Prostate gland (tissue), 2 donors: ENCODE measurements around the gene KCTD1.

Source experiments
- CTCF ChIP-seq, 4 experiments: fragments of 200-600 bp in 2 of 4; fragments of 450-650 bp in 2 of 4; sonication (generic) in 2 of 4; IDR thresholded peaks; 1 replicate in 3 of 4; 2 replicates in 1 of 4; pipeline ENCODE4 v1.5.1; 2016 to 2019; ENCODE audit warnings: antibody characterized with exemption in 4 of 4, mild to moderate bottlenecking in 2 of 4, moderate library complexity in 2 of 4
- POLR2A ChIP-seq: fragments of 450-650 bp; IDR thresholded peaks from one replicate; pipeline ENCODE4 v1.6.1; 2016; ENCODE audit warnings: antibody characterized with exemption, mild to moderate bottlenecking
- POLR2AphosphoS5 ChIP-seq: sonication (generic); formaldehyde crosslinking; IDR thresholded peaks from one replicate; pipeline ENCODE4 v1.6.1; 2017; ENCODE audit warnings: antibody characterized with exemption

- TF ChIP-seq POLR2AphosphoS5 (no peak), POLR2A (no peak), CTCF (IDR thresholded peaks at IDR 0.05) (no peak)
These were observed 139.3 kb downstream of the KCTD1 start for GRCh38 chr18:26409091-26409490.
